K562 (cell line): ENCODE measurements around the gene PXK. TPM values are rescaled to one million over a fixed set of nuclear protein-coding genes. Genes with fewer than 3 reads are reported as not detected.
A peak's percentile ranks its signal among the peaks of the same experiment; 100 is the strongest.

Experiments
- ARID3A ChIP-seq: IDR thresholded peaks from 2 replicates; pipeline ENCODE4 v1.6.1; 2012; ENCODE audit warnings: low read depth, low read length, improper control_type of control experiment, borderline replicate concordance
- CBX5 ChIP-seq: IDR thresholded peaks from 2 replicates; pipeline ENCODE4 v1.6.1; 2014; ENCODE audit warnings: low read depth, borderline replicate concordance
- CREBBP ChIP-seq: IDR thresholded peaks from one replicate; pipeline ENCODE4 v1.6.1; 2012; ENCODE audit warnings: low read depth, mild to moderate bottlenecking, control low read depth, inconsistent platforms, low read length
- ELK1 ChIP-seq: sonication (generic); formaldehyde crosslinking; IDR thresholded peaks from 2 replicates; pipeline ENCODE4 v1.8.1; 2022; ENCODE audit warnings: missing genetic modification reagents
- ESRRA ChIP-seq: fragments of 450-650 bp; IDR thresholded peaks from 2 replicates; pipeline ENCODE4 v1.6.1; 2014; ENCODE audit warnings: low read depth, mild to moderate bottlenecking, moderate library complexity, borderline replicate concordance
- FOXO4 ChIP-seq: fragments of 450-650 bp; formaldehyde crosslinking; IDR thresholded peaks from 2 replicates; pipeline ENCODE4 v1.4.0; 2020; ENCODE audit warnings: mild to moderate bottlenecking, moderate library complexity
- ID3 ChIP-seq, 2 experiments: fragments of 250-450 bp in 1 of 2; fragments of 450-650 bp in 1 of 2; sonication (Bioruptor Pico) in 1 of 2; IDR thresholded peaks; 2 replicates each; pipeline versions ENCODE4 v1.6.1 to v1.8.0; 2016 to 2021; ENCODE audit warnings: mild to moderate bottlenecking in 2 of 2, moderate library complexity in 2 of 2, missing compliant biosample characterization in 1 of 2, missing genetic modification characterization in 1 of 2
- JUN ChIP-seq, 2 experiments: sonication (generic) in 1 of 2; formaldehyde crosslinking in 1 of 2; IDR thresholded peaks; 2 replicates each; pipeline versions ENCODE4 v1.6.1 to v1.8.0; 2012 to 2022; ENCODE audit warnings: borderline replicate concordance in 2 of 2, mild to moderate bottlenecking in 2 of 2, improper control_type of control experiment in 1 of 2, low read depth in 1 of 2, low read length in 1 of 2, missing genetic modification reagents in 1 of 2
- MCM3 ChIP-seq: fragments of 450-650 bp; IDR thresholded peaks from 2 replicates; pipeline ENCODE4 v1.6.1; 2016
- MCM5 ChIP-seq: fragments of 450-650 bp; IDR thresholded peaks from 2 replicates; pipeline ENCODE4 v1.6.1; 2016; ENCODE audit warnings: low read depth
- MTA2 ChIP-seq: fragments of 450-650 bp; IDR thresholded peaks from 2 replicates; pipeline ENCODE4 v1.6.1; 2016; ENCODE audit warnings: low read depth
- RB1 ChIP-seq: fragments of 450-650 bp; IDR thresholded peaks from 2 replicates; pipeline ENCODE4 v1.6.1; 2017; ENCODE audit warnings: low read depth, mild to moderate bottlenecking
- SNIP1 ChIP-seq: fragments of 450-650 bp; IDR thresholded peaks from 2 replicates; pipeline ENCODE4 v1.7.1; 2017; ENCODE audit warnings: low read depth, mild to moderate bottlenecking
- SRSF7 ChIP-seq: fragments of 200-400 bp; formaldehyde crosslinking; optimal IDR thresholded peaks from 2 replicates; pipeline ENCODE3; 2017; ENCODE audit warnings: mild to moderate bottlenecking, low read depth, low read length
- SRSF9 ChIP-seq: fragments of 200-400 bp; formaldehyde crosslinking; IDR thresholded peaks from 2 replicates; pipeline ENCODE4 v1.6.1; 2017; ENCODE audit warnings: low read depth, low read length, borderline replicate concordance
- ZBTB34 ChIP-seq: fragments of 250-450 bp; sonication (Bioruptor Pico); IDR thresholded peaks from 2 replicates; pipeline ENCODE4 v1.8.0; 2021; ENCODE audit warnings: mild to moderate bottlenecking, moderate library complexity
- ZNF124 ChIP-seq: sonication (generic); formaldehyde crosslinking; IDR thresholded peaks from 2 replicates; pipeline ENCODE4 v1.8.1; 2022; ENCODE audit warnings: missing genetic modification reagents
- ZNF143 ChIP-seq: sonication (generic); formaldehyde crosslinking; IDR thresholded peaks from 2 replicates; pipeline ENCODE4 v1.9.0; 2022; ENCODE audit warnings: mild to moderate bottlenecking, missing genetic modification reagents
- ZNF174 ChIP-seq: fragments of 250-450 bp; sonication (Bioruptor Pico); IDR thresholded peaks from 2 replicates; pipeline ENCODE4 v1.4.0; 2020; ENCODE audit warnings: mild to moderate bottlenecking
- ZNF589 ChIP-seq: fragments of 200-800 bp; sonication (Bioruptor generic); IDR thresholded peaks from 2 replicates; pipeline ENCODE4 v1.6.1; 2016; ENCODE audit warnings: low read depth, missing genetic modification characterization, missing compliant biosample characterization
- polyA plus RNA-seq, 8 experiments: library from polyadenylated mRNA; depleted of rRNA in 4 of 8; stranded (reverse) in 5 of 8; unstranded in 3 of 8; fragments of >200 nt; fragmentation: Nextera tagmentation in 2 of 8; fragmentation: Illumina TruSeq in 1 of 8; extraction: Ambion mirVana in 2 of 8; extraction: Trizol in 1 of 8; gene quantifications; 2 replicates each; pipeline versions ENCODE4 v1.2.1 to v1.2.3, GENCODE V29; 2011 to 2014; ENCODE audit warnings: inconsistent platforms in 1 of 8, missing spikeins in 1 of 8
- total RNA-seq, 7 experiments: library from RNA; depleted of rRNA in 6 of 7; stranded (reverse); fragments of >200 nt in 6 of 7; fragmentation: Illumina TruSeq in 2 of 7; extraction: Trizol in 2 of 7; gene quantifications; 2 replicates each; pipeline versions ENCODE4 v1.2.1 to v1.2.3, GENCODE V29; 2011 to 2021; ENCODE audit warnings: low replicate concordance in 1 of 7

Gene PXK
- total and polyA plus RNA-seq, 9 of the 15 experiments (the other 6 are each of a cell fraction or from before 2014, with no cell fraction given), result 3.3 to 19.9 (median 11.3) TPM

GRCh38 chr3:58433400-58434167 is 100.9 kb downstream of the PXK start, which contains the start of gene PDHB (continued):
- TF ChIP-seq ESRRA, result peak; percentile 74; the same call in 1 of the 2 replicates
- TF ChIP-seq ARID3A, result no peak
- TF ChIP-seq SRSF9, result no peak
- no peak for TF ChIP-seq JUN (IDR thresholded peaks at IDR 0.05; ENCODE audit: borderline replicate concordance, low read depth, low read length)
- TF ChIP-seq JUN (CRISPR knock-in tag; IDR thresholded peaks at IDR 0.05; ENCODE audit: borderline replicate concordance), result no peak
- TF ChIP-seq FOXO4 (CRISPR knock-in tag), result 0 out of 2 replicates have a peak, but pooled peaks have one; percentile 30
- TF ChIP-seq ZNF589, result no peak
- TF ChIP-seq MCM3, result no peak
- TF ChIP-seq ZNF174, result no peak
- TF ChIP-seq ELK1 (CRISPR knock-in tag), result no peak
- no peak for TF ChIP-seq ID3 (CRISPR knock-in tag; IDR thresholded peaks at IDR 0.05)
- no peak for TF ChIP-seq ID3 (tag; IDR thresholded peaks at IDR 0.05)
- no peak for TF ChIP-seq MTA2
- TF ChIP-seq ZBTB34 (CRISPR knock-in tag), result no peak
- TF ChIP-seq SNIP1, result no peak
- TF ChIP-seq ZNF124, result no peak
- TF ChIP-seq RB1, result no peak
- no peak for TF ChIP-seq MCM5
- TF ChIP-seq ZNF143 (CRISPR knock-in tag), result no peak
- TF ChIP-seq CREBBP, result no peak
- no peak for TF ChIP-seq SRSF7
- TF ChIP-seq CBX5, result no peak
